HFFc6 (cell line): ENCODE results near the gene MFAP3. TPM values are rescaled to one million over a fixed set of nuclear protein-coding genes. Genes with fewer than 3 reads are reported as not detected.
"Not testable (repeated sequence)": the region's sequence is repeated elsewhere in the genome, so short reads cannot be mapped to it uniquely, and the experiment has no call there.

Source experiments
- DNase-seq: peaks from one replicate; pipeline ENCODE4 v3.0.0-alpha.2; 2018
- H3K27ac Mint-ChIP-seq: 2 replicates; pipeline ENCODE4 v1.8.0; 2020; ENCODE audit warnings: mild to moderate bottlenecking, mixed read lengths
- H3K27me3 Mint-ChIP-seq: 2 replicates; pipeline ENCODE4 v1.8.0; 2021; ENCODE audit warnings: mild to moderate bottlenecking, moderate library complexity, mixed read lengths; ENCODE audit not compliant: insufficient read depth
- H3K36me3 Mint-ChIP-seq: 2 replicates; pipeline ENCODE4 v1.8.0; 2021; ENCODE audit warnings: low read depth, mixed read lengths
- H3K4me1 Mint-ChIP-seq: 2 replicates; pipeline ENCODE4 v1.8.0; 2020; ENCODE audit warnings: low read depth, mixed read lengths
- H3K4me3 Mint-ChIP-seq: 2 replicates; pipeline ENCODE4 v1.8.0; 2020; ENCODE audit warnings: mild to moderate bottlenecking, moderate library complexity, mixed read lengths
- H3K9me3 Mint-ChIP-seq: 2 replicates; pipeline ENCODE4 v1.8.0; 2020; ENCODE audit warnings: mild to moderate bottlenecking, mixed read lengths
- total RNA-seq, 6 experiments: library from RNA; stranded (reverse); fragmentation: NEBNext Ultra II Directional; extraction: Animal tissue kit (Norgen Biotek cat#: 25700); gene quantifications; 2 replicates in 1 of 6; 3 replicates in 5 of 6; pipeline ENCODE4 v1.2.3, GENCODE V29; 2021
- TF ChIP-seq, protein P1 (sequence below): fragments of 200-600 bp; sonication (generic); IDR thresholded peaks from 2 replicates; pipeline ENCODE4 v1.5.0; 2021; ENCODE audit warnings: antibody characterized with exemption, mild to moderate bottlenecking

Gene MFAP3
- total RNA-seq, 6 experiments from 2014 or later: 23.5 to 30.1 (median 27.3) TPM

DNA sequence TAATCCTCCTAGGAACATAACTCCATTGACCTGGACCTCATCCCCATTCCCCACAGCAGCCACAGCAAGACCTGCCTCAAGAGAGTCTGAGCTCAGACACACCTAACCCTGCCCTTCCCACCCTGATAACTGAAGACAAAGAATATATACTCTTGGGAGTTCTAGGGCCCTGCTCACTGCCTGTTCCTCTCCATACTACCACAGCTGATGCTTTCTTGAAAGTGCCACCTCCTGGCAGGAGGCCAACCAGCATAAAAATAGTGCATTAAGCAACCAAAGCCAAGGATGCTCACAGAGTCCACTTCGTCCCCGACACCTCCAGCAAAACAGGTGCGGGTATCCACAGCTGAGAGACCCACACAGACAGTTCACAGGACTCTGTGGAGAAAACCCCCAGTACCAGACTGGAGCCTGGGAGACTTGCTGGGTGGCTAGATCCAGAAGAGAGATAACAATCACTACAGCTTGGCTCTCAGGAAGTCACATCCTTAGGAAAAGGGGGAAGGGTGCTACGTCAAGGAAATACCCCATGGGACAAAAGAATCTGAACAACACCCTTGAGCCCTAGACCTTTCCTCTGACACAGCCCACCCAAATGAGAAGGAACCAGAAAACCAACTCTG is 23.6 kb upstream of the MFAP3 start:
- no peak for DNase-seq

DNA sequence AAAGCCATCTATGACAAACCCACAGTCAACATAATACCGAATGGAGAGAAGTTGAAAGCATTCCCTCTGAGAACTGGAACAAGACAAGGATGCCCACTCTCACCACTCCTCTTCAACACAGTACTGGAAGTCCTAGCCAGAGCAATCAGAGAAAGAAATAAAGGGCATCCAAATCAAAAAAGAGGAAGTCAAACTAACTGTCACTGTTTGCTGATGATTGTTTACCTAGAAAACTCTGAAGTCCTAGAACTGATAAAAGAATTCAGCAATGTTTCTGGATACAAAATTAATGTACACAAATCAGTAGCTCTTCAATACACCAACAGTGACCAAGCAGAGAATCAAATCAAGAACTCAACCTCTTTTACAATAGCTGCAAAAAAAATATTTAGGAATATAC is 19.8 kb upstream of the MFAP3 start:
- peaks cover 58% of the 10 kb centered on the region for H3K36me3 Mint-ChIP-seq

More for the DNA sequence above, 23.6 kb upstream of the MFAP3 start:
- H3K4me1 Mint-ChIP-seq: peaks cover 18% of the 10 kb centered on the region
- no peak overlapping the region for H3K4me3 Mint-ChIP-seq
- no peak overlapping the region for H3K27ac Mint-ChIP-seq
- H3K9me3 Mint-ChIP-seq: no peaks in the 10 kb centered on the region
- TF ChIP-seq, protein P1, sequence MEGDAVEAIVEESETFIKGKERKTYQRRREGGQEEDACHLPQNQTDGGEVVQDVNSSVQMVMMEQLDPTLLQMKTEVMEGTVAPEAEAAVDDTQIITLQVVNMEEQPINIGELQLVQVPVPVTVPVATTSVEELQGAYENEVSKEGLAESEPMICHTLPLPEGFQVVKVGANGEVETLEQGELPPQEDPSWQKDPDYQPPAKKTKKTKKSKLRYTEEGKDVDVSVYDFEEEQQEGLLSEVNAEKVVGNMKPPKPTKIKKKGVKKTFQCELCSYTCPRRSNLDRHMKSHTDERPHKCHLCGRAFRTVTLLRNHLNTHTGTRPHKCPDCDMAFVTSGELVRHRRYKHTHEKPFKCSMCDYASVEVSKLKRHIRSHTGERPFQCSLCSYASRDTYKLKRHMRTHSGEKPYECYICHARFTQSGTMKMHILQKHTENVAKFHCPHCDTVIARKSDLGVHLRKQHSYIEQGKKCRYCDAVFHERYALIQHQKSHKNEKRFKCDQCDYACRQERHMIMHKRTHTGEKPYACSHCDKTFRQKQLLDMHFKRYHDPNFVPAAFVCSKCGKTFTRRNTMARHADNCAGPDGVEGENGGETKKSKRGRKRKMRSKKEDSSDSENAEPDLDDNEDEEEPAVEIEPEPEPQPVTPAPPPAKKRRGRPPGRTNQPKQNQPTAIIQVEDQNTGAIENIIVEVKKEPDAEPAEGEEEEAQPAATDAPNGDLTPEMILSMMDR: no peak
- peaks cover 1% of the 10 kb centered on the region for H3K27me3 Mint-ChIP-seq
- H3K36me3 Mint-ChIP-seq: peaks cover 40% of the 10 kb centered on the region

DNA sequence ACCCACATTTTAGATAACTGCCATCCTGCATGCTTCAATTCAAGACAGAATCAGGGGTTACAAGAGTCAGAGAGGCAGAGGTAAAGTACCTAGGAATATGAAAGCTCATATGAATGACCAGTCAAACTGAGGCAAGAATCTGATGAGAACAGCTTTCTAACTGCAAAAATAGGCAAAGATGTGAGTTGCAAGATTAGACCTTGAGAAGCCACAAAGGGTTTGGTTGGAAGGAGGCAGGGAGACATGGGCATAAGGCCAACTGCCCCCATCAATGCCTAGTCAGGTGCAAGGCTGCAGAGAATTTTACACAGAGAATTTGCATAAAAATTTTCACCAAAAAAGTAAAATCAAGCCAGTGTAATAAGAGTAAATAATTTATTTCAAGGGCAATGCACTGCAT is 12.8 kb upstream of the MFAP3 start:
- Mint-ChIP-seq H3K27ac (no peak overlapping the region), H3K4me3 (no peak overlapping the region), H3K4me1 (no peaks in the 10 kb centered on the region), H3K9me3 (no peaks in the 10 kb centered on the region), H3K36me3 (peaks cover 30% of the 10 kb centered on the region), H3K27me3 (no peaks in the 10 kb centered on the region)
- no peak for DNase-seq
- TF ChIP-seq, protein P1: no peak

More for the DNA sequence above, 19.8 kb upstream of the MFAP3 start:
- H3K4me3 Mint-ChIP-seq, H3K9me3 Mint-ChIP-seq, H3K27me3 Mint-ChIP-seq, DNase-seq, H3K4me1 Mint-ChIP-seq, H3K27ac Mint-ChIP-seq: not testable (repeated sequence)

DNA sequence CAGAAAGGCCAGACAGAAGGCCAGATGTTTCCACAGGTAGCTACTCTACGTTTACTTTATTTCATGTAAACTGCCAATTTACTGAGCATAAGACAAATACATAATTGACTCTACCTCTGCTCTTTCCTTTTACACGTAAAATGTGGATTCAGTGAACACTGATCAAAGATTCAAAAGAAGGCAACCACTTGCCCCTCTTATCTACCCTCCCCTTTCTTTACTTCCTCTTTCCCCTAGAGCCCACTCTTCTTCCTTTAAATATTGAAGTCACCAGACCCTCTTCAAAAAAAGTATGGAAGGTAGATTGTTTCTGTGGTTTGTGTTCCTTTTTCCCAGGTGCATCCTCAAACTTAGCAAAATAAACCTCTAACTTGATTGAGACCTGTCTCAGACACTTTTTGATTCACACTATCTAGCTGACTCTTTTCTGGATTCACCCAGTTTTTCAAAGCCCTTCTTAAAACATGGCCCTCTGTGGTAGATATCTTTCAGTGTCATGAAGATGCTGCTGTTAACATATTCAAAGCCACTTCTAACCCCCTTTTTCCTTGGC is 6.8 kb upstream of the MFAP3 start:
- H3K4me3 Mint-ChIP-seq: no peak overlapping the region

DNA sequence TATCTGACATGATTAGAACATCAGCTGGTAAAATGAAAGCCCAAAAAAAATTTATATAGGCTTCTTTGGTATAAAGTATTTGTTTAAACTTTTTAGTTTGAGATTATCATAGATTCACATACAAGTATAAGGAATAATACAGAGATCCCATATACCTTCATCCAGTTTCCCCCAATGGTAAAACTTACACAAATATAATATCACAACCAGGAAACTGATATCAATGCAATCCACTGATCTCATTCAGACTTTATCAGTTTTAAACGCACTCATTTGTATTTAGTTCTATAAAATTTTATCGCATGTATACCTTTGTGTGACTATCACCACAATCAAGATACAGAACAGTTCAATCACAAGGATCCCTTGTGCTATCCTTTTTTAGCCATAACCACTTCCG is 3.8 kb upstream of the MFAP3 start:
- peaks cover 3% of the 10 kb centered on the region for H3K27me3 Mint-ChIP-seq
- no peak overlapping the region for H3K27ac Mint-ChIP-seq
- H3K4me1 Mint-ChIP-seq: peaks cover 26% of the 10 kb centered on the region
- H3K9me3 Mint-ChIP-seq: no peaks in the 10 kb centered on the region
- no peak for DNase-seq
- TF ChIP-seq, protein P1: no peak
- H3K36me3 Mint-ChIP-seq: peaks cover 8% of the 10 kb centered on the region; the same call in 1 of the 2 replicates
- no peak overlapping the region for H3K4me3 Mint-ChIP-seq

More for the DNA sequence above, 6.8 kb upstream of the MFAP3 start:
- TF ChIP-seq, protein P1: no peak
- no peaks in the 10 kb centered on the region for H3K36me3 Mint-ChIP-seq
- H3K27me3 Mint-ChIP-seq: no peaks in the 10 kb centered on the region
- no peaks in the 10 kb centered on the region for H3K9me3 Mint-ChIP-seq
- no peak for DNase-seq
- H3K27ac Mint-ChIP-seq: no peak overlapping the region
- H3K4me1 Mint-ChIP-seq: peaks cover 3% of the 10 kb centered on the region

DNA sequence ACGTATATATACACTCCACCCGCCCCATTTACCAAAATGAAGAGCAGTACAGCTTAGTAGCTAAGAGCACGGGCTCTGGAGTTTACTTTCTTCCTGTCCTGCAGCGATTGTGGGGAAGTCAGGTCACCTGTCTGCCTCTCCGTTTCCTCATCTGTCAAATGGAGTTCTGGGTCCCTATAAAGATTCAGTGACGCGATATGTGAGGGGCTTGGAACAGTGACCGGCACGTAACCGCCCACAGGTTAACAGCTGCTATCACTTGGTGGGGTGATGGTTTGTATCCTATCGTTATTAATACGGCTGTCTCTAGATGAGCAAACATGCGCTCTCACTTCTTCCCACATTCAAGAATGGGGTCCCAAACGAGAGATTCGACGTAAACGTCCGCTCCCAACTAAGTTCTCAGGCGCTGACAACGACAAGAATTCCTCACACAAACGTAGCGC is 483 bp upstream of the MFAP3 start:
- H3K9me3 Mint-ChIP-seq: no peaks in the 10 kb centered on the region
- H3K27ac Mint-ChIP-seq: peak overlapping the region; percentile 96
- peaks cover 46% of the 10 kb centered on the region for H3K4me1 Mint-ChIP-seq
- TF ChIP-seq, protein P1: no peak
- peaks cover 3% of the 10 kb centered on the region for H3K27me3 Mint-ChIP-seq
- peaks cover 8% of the 10 kb centered on the region; the same call in 1 of the 2 replicates for H3K36me3 Mint-ChIP-seq
- peak; percentile 1 for DNase-seq
- H3K4me3 Mint-ChIP-seq: peak overlapping the region; percentile 99
